Bone marrow (tissue), 2 donors: ENCODE results near the gene CASP14.
"Not testable (repeated sequence)": the region's sequence is repeated elsewhere in the genome, so short reads cannot be mapped to it uniquely, and the experiment has no call there.

Experiments used
- DNase-seq, 2 donors: peaks; one replicate each; lab custom pipeline; 2025; lab: John Stamatoyannopoulos, UW

CASP14 gene

DNA sequence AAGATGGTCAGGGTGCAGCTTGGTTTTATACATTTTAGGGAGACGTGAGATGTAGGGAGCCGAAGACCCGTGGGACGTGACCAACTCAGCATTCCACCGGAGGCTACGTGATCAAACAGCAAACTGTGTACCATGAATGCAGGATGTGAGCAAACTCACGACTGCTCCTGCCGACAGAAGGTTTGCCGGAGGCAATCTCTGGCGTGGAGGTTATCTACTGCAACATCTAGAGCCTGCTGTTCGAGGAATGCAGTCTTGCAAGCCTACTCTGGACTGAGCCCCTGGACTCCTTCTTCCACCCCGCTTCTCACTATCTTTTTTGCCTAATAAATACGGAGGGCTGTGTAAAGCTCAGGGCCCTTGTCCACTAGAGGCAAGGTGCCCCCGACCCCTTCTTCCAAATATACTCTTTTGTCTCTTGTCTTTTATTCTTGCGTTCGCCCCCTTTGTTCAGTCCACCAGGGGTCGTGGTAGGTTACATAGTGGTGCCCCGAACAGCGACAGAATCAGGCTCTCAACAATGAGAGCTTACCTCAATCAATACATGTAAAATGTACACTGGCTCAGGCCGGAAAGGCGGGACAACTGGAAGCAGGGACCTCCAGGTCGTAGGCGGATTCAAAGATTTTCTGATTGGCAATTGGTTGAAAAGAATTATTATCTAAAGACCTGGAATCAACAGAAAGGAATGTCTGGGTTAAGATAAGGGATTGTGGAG is 23.8 kb downstream of the CASP14 start:
- no peak for DNase-seq

DNA sequence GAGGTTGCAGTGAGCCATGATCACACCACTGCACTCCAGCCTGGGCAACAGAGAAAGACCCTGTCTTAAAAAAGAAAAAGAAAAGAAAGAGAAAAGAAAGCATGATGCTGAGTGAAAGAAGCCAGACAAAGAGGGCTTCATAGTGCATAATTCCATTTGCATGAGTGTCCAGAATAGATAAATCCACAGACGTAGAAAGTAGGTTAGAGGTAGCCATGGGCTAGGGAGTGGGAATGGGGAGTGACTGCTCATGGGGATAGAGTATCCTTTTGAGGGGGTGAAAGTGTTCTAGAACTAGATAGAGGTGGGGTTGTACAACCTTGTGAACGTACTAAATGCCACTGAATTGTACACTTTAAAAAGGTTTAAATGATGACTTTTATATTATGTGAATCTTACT is 25.1 kb downstream of the CASP14 start:
- DNase-seq, result no peak

DNA sequence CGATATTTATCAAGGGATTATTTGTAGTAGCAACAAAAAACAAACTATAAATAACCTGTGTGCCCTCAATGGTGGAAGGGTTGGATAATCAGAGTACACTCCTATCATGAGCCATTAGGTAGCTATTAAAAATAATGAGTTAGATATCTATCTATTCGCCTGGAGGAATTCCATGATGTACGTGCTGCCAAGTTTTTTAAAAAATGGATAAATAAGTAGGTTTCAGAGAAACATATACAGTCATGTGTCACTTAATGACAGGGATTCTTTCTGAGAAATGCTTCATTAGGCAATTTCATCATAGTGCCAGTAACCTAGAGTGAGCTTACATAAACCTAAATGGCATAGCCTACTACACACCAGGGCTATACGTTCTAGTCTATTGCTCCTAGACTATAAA is 26.5 kb downstream of the CASP14 start:
- DNase-seq, result no peak

DNA sequence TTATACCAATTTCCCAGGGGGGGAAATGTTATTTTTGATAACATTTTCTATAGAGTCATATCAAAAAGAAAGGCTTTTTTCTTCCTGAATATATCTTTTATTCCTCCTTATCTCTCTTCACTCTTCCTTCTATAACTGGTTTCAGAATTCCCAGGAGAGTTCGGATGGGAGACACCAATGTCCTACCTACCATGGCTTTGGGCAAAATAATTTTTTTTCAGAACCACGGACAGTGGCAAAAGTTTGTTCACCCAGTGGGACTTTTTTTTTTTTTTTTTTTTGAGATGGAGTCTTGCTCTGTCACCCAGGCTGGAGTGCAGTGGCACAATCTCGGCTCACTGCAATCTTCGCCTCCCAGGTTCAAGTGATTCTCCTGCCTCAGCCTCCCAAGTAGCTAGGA is 30.7 kb downstream of the CASP14 start:
- not testable (repeated sequence) for DNase-seq

DNA sequence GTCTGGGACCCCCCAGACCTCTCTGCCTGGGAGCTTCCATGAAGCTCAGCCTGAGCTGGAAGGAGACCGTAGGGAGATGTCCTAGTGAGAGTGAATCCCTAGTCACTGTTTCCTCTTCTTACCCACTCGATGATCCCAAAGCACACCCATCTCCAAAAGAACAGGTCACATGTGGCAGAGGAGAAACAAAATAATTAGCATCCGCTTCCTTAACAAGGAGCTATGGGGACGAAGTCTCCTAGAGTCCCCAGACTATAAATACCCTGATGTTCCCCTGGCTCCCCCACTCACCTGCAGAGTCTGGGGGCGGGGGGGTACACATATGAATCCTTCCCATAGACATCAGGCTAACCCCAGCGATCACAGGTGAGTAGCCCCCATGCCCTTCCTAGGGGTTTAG is 32.6 kb downstream of the CASP14 start, which contains the start of gene OR1I1:
TSS of gene OR1I1 (plus strand) at position 301 of the 400 bp plus-strand sequence. CDS start 4,855 bp downstream, outside the sequence.
- no peak for DNase-seq

DNA sequence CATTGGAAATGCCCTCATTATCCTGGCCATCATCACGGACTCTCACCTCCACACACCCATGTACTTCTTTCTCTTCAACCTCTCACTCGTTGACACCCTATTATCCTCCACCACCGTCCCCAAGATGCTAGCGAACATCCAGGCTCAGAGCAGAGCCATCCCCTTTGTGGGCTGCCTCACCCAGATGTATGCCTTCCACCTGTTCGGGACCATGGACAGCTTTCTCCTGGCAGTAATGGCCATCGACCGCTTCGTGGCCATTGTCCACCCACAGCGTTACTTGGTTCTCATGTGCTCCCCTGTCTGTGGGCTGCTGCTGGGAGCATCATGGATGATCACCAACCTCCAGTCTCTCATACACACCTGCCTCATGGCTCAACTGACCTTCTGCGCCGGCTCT is 37.9 kb downstream of the CASP14 start:
- no peak for DNase-seq

DNA sequence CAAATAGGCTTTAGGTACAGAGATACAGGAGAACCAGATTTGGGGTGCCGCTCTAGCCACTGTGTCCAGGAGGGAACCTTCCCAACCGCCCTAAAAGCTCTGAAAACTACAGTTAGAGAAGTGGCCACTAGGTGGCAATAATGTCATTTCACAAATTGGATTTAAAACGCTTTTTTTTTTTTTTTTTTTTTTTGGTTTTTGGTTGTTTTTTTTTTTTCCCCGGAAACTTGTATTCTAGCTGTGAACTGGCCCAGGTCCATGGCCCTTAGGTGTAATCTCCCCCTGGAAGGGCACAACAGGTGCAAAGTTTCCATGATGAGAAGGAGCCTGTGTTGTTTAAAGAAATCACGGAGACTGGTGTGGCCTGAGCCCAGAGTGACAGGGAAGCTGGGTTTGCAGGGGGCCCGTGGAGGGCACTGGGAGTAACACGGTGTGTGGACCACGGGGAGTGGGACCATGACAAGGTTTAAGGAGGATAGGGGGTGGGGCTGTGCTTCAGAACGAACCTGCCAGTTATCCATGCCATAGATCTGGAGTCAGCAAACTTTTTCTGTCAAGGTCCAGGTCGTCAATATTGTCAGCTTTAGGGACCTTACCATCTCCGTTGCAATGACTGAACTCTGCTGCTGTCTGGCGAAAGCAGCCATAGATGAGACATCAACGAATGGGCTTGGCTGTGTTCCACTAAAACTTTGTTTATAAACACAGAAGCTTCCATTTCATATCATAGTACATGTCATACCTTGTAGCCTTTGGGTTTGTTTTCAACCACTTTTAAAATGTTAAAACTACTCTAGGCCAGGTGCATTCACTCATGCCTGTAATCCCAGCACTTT is 42.9 kb downstream of the CASP14 start:
- DNase-seq, result peak in 1 of 2 donors; percentile 58

DNA sequence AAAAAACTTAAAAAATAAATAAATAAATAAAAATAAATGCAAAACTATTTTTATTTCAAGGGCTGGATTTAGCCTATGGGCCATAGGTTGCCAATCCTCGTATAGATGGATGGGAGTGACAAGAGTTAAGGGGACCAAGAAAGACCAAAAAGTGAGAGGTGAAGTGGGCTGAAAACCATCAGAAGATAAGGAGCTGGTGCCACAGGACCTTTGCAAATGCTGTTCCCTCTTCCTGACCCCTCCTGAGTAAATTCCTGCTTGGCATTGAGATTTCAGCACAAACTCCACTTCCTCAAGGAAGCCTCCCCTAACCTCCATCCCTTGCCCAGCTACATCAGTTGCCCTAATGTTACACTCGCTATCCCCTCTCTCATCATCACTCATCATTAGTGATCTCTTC is 43.7 kb downstream of the CASP14 start:
- no peak for DNase-seq

DNA sequence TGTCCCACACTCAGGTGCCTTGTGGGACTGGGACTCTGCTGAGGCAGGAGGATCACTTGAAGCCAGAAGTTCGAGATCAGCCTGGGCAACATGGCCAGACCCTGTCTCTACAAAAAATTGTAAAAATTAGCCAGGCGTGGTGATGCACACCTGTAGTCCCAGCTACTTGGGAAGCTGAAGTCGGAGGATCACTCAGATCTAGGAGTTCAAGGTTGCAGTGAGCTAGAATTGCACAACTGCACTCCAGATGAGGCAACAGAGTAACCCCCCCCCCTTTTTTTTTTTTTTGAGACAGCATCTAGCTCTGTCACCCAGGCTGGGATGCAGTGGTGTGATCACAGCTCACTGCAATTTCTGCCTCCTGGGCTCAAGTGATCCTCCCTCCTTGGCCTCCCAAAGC is 46.9 kb downstream of the CASP14 start:
- no peak for DNase-seq

DNA sequence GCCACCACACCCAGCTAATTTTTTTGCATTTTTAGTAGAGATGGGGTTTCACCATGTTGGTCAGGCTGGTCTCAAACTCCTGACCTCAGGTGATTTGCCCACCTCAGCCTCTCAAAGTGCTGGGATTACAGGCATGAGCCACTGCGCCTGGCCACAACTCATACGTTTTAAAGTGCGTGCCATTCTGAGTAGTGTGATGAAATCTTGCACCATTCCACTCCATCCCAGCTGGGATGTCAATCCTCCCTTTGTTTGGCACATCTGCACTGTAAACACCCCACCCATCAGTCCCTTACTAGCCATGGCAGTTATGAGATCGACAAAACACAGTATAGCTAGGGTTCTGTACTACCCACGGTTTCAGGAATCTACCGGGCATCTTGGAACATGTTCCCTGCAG is 48.7 kb downstream of the CASP14 start:
- DNase-seq, result not testable (repeated sequence)

DNA sequence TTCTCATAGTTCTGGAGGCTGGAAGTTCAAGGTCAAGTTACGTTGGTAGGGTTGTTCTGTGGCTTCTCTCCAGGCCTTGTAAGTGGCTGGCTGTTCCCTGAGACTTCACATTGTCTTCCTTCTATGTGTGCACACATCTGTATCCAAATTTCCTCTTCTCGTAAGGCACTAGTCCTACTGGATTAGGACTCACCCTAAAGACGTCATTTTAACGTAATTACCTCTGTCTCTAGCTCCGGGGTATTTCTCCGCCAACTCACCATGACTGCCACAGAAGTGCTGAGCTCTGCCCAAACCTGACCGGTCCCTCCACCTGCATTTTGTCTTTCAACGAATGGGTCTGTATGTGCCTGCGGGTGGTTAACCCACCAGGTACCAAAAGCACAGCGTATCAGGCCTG is 49.2 kb downstream of the CASP14 start:
- no peak for DNase-seq

DNA sequence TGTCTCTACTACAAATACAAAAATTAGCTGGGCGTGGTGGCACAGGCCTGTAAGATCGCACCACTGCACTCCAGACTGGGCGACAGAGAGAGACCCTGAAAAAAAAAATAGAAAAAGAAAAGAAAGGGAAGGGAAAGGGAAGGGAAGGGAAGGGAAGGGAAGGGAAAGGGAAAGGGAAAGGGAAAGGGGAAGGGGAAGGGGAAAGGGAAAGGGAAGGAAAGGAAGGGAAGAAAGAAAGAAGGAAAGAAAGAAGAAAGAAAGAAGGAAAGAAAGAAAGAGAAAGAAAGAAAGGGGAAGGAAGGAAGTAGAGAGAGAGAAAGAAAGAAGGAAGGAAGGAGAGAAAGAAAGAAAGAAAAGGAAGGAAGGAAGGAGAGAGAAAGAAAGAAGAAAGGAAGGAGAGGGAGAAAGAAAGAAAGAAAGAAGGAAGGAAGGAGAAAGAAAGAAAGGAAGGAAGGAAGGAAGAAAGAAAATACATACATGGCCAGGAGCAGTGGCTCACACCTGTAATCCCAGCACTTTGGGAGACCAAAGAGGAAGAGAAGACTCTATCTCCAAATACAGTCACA is 49.8 kb downstream of the CASP14 start:
- no peak for DNase-seq

DNA sequence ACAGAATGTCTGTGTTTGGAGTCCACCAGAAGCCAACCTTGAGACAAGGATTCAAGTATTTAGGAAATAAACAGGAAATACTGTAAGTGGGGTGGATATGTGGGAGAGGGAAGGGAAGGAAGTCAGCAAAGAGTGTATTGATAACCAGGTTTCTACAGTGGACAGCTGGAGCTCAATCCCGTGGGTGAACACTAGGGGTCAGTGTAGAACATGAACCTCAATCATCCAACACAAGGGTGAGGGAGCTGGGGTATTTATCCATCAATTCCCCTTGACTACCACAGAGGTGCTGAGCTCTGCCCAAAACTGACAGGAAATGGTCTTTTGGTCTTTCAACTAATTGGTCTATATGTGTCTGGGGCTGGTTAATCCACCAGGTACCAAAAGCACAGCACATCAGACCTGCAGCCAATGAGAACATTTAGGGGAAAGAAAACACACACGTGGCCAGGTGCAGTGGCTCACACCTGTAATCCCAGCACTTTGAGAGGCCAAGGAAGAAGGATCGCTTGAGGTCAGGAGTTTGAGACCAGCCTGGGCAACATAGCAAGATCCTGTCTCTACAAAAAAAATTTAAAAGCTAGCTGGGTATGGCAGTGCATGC is 52.3 kb downstream of the CASP14 start:
- DNase-seq, result peak in 1 of 2 donors; percentile 7

DNA sequence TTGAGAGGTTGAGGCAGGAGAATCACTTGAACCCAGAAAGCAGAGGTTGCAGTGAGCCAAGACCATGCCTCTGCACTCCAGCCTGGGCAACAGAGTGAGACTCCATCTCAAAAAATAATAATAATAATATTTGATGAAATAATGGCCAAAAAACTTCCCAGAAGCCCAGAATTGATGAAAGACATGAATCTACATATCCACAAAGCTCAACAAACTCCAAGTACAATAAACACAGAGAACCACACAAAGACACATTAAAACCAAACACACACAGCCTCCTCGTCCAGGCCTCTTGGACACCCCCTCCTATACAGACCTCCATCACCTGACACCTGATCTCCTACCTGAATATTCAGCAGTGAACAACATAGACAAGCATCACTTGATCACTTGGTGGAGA is 54.7 kb downstream of the CASP14 start:
- DNase-seq, result no peak

DNA sequence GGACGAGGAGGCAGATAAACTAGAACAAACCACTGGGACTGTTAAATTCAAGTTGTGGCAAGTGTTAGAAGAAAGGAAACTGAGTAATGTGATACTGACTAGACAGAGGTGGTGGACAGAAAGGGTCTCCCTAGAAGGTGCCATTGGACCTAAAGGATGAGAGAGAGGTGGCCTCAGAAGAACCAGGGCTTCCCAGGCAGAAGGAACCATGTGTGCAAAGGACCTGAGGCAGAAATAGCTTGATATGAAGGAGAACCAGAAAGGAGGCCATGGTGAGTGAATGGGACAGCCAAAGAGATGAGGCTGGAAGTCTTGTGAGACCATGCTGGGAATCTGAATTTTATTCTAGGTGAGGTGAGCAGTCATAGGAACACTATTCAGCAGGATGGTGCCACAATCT is 55.1 kb downstream of the CASP14 start:
- no peak for DNase-seq

DNA sequence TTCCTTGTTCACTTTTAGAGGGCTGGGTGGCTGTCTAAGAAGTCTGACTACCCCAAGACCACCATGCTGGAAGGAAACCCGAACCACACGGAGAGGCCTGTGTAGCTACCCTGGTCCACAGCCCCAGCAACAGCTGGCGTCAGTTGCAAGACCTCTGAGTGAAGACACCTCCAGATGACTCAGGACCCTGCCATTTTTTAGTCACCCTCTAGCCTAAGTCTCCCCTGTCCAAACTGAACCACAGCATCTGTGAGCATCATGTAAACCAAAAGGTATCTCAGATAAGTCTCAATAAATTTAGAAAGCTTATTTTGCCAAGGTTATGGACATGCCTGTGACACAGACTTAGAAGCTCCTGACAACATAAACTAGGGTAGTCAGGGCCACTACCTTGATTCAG is 55.8 kb downstream of the CASP14 start:
- DNase-seq, result no peak

DNA sequence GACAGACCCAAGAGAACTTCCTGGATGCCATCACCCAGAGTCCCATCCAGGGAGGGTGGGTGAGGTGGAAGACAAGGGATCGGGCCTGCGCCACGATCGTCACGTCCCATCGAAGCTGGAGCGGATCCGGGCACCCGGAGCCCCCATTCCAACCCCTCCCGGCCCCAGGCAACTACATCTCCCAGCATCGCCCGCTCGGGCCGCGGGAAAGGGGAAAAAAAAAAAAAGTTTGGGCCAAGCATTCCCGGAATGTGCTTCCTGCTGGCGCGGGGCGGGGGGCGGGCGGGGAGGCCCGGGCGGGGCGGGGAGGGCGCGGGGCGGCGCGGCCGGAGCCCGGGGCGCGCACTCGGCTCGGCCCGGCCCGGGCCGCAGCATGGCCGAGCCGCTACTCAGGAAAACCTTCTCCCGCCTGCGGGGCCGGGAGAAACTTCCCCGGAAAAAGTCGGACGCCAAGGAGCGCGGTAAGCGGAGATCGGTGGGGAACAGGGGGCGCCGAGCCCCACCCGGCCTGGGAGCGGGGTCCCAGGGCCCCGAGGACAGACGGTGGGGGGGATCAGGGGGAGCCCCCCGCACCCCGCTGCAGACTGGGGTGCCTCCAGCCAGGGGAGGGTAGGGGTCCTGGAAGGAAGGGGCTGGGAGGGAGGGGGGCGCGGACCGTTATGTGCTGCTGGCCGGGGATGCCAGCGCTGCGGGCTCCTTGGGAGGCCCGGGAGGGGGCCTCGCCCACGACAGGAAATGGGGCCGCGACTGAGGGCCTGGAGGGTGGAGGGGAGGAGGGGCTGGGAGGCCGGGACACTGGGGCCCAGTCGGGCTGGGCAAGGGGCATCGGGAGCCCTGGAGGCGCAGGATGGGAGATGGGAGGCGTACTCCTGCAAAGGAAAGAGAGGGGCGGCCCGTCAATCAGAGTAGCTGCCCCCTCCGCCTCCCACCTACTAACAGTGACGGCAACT is 58.1 kb downstream of the CASP14 start, which contains the start of gene SYDE1:
TSS of gene SYDE1 (plus strand) at position 341 of the 950 bp plus-strand sequence. CDS start at position 374, 33 bp downstream.
- DNase-seq, result no peak
